ENCODE measurements around the gene YY1.

Gene YY1

DNA sequence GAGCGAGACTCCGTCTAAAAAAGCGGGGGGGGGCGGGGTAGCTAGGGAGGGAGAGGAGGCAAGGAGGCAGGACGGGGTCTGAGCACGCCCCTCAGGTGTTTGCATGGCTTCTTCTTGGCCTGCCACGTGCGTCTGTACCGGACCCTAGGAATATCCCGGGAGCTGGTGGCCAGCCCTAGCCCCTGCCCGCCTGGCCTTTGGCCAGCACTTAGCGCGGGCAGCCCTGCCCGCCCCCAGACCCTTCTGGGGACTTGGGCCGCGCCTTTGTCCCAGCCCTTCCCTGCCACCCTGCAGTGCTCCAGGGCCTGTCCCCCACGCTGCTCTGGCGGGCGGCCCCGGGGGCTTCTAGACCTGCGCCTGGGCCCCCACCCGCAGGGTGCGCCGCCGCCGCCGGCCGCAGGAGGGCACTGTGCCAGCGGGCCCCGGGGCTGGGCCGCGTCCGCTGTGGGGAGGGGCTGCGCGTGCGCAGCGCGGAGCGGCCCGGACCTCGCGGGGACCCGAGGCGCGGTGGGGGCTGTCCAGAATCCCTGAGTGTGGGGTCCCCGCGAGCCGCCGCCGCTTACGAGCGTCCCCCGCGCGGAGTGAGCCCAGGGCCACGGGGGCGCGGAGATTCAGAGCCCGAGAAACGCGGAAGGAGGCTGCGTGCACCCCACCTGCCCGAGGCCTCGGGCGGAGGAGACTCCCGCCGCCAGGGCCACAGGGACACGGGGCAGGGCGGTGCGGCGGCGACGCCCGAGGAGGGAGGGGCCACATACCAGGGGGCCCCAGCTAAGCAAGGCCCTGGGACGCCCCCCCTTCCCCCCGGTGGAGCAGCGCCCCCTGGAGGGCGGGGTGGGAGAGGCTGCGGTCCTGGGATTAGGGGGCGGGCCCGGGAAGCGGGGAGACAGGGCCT lies 46.3 kb downstream of the YY1 start:
- TF ChIP-seq ZNF565 (CRISPR knock-in tag; conservative IDR thresholded peaks at IDR 0.05; ENCODE audit: low read depth) (no peak), TCF4 (CRISPR knock-in tag; IDR thresholded peaks at IDR 0.05; ENCODE audit: borderline replicate concordance) (no peak), ISL1 (CRISPR knock-in tag; IDR thresholded peaks at IDR 0.05) (no peak), ZC3H10 (CRISPR knock-in tag; IDR thresholded peaks at IDR 0.05) (no peak), BACH2 (CRISPR knock-in tag; IDR thresholded peaks at IDR 0.05; ENCODE audit: borderline replicate concordance) (no peak), TOX (CRISPR knock-in tag; IDR thresholded peaks at IDR 0.05; ENCODE audit: borderline replicate concordance) (no peak), ESRRG (CRISPR knock-in tag; IDR thresholded peaks at IDR 0.05) (no peak), ZNF8 (CRISPR knock-in tag; IDR thresholded peaks at IDR 0.05) (0 out of 2 replicates have a peak, but pooled peaks have one; percentile 9), CSDC2 (CRISPR knock-in tag; IDR thresholded peaks at IDR 0.05) (no peak)
- TF ChIP-seq, protein P1, sequence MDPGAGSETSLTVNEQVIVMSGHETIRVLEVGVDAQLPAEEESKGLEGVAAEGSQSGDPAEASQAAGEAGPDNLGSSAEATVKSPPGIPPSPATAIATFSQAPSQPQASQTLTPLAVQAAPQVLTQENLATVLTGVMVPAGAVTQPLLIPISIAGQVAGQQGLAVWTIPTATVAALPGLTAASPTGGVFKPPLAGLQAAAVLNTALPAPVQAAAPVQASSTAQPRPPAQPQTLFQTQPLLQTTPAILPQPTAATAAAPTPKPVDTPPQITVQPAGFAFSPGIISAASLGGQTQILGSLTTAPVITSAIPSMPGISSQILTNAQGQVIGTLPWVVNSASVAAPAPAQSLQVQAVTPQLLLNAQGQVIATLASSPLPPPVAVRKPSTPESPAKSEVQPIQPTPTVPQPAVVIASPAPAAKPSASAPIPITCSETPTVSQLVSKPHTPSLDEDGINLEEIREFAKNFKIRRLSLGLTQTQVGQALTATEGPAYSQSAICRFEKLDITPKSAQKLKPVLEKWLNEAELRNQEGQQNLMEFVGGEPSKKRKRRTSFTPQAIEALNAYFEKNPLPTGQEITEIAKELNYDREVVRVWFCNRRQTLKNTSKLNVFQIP (CRISPR knock-in tag; IDR thresholded peaks at IDR 0.05; ENCODE audit: borderline replicate concordance, low read depth), result 0 out of 2 replicates have a peak, but pooled peaks have one; percentile 65
- TF ChIP-seq, protein P2, sequence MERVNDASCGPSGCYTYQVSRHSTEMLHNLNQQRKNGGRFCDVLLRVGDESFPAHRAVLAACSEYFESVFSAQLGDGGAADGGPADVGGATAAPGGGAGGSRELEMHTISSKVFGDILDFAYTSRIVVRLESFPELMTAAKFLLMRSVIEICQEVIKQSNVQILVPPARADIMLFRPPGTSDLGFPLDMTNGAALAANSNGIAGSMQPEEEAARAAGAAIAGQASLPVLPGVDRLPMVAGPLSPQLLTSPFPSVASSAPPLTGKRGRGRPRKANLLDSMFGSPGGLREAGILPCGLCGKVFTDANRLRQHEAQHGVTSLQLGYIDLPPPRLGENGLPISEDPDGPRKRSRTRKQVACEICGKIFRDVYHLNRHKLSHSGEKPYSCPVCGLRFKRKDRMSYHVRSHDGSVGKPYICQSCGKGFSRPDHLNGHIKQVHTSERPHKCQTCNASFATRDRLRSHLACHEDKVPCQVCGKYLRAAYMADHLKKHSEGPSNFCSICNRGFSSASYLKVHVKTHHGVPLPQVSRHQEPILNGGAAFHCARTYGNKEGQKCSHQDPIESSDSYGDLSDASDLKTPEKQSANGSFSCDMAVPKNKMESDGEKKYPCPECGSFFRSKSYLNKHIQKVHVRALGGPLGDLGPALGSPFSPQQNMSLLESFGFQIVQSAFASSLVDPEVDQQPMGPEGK (CRISPR knock-in tag; IDR thresholded peaks at IDR 0.05; ENCODE audit: borderline replicate concordance), result peak; percentile 91; the same call in 1 of the 2 replicates
- TF ChIP-seq, protein P3, sequence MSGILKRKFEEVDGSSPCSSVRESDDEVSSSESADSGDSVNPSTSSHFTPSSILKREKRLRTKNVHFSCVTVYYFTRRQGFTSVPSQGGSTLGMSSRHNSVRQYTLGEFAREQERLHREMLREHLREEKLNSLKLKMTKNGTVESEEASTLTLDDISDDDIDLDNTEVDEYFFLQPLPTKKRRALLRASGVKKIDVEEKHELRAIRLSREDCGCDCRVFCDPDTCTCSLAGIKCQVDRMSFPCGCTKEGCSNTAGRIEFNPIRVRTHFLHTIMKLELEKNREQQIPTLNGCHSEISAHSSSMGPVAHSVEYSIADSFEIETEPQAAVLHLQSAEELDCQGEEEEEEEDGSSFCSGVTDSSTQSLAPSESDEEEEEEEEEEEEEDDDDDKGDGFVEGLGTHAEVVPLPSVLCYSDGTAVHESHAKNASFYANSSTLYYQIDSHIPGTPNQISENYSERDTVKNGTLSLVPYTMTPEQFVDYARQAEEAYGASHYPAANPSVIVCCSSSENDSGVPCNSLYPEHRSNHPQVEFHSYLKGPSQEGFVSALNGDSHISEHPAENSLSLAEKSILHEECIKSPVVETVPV (CRISPR knock-in tag; IDR thresholded peaks at IDR 0.05), result no peak
- TF ChIP-seq, protein P4, sequence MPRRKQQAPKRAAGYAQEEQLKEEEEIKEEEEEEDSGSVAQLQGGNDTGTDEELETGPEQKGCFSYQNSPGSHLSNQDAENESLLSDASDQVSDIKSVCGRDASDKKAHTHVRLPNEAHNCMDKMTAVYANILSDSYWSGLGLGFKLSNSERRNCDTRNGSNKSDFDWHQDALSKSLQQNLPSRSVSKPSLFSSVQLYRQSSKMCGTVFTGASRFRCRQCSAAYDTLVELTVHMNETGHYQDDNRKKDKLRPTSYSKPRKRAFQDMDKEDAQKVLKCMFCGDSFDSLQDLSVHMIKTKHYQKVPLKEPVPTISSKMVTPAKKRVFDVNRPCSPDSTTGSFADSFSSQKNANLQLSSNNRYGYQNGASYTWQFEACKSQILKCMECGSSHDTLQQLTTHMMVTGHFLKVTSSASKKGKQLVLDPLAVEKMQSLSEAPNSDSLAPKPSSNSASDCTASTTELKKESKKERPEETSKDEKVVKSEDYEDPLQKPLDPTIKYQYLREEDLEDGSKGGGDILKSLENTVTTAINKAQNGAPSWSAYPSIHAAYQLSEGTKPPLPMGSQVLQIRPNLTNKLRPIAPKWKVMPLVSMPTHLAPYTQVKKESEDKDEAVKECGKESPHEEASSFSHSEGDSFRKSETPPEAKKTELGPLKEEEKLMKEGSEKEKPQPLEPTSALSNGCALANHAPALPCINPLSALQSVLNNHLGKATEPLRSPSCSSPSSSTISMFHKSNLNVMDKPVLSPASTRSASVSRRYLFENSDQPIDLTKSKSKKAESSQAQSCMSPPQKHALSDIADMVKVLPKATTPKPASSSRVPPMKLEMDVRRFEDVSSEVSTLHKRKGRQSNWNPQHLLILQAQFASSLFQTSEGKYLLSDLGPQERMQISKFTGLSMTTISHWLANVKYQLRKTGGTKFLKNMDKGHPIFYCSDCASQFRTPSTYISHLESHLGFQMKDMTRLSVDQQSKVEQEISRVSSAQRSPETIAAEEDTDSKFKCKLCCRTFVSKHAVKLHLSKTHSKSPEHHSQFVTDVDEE (CRISPR knock-in tag; IDR thresholded peaks at IDR 0.05), result no peak
- peak; percentile 79 for ATAC-seq

DNA sequence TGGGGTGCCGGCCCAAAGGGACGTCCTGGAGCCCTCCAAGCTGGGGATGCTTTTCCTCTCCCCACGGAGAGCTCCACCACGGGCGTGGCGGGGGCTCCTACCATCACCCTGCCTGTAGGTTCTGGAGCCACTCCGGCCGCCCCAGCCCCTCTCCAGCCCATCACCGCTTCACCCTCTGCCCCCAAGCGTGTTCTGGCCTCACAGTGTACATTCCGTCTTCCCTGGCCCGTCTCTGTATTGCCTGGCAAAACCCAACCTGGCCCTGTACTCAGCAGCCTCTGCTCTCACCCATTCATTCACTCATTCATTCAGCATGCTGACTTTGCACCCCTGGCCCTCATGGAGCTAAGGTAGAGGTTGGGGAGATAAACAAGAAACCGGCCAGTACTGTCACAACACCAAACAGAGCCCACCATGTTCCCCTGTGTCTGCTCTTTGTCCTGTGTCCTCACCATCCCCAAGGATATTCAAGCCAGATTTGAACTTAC lies 47.0 kb downstream of the YY1 start:
- no peak for TF ChIP-seq ZFP30 (CRISPR knock-in tag; IDR thresholded peaks at IDR 0.05)
- no peak for TF ChIP-seq BACH2 (CRISPR knock-in tag; IDR thresholded peaks at IDR 0.05; ENCODE audit: borderline replicate concordance)
- TF ChIP-seq OSR1 (CRISPR knock-in tag; IDR thresholded peaks at IDR 0.05), result no peak
- no peak for TF ChIP-seq ZC3H10 (CRISPR knock-in tag; IDR thresholded peaks at IDR 0.05)
- TF ChIP-seq ESRRG (CRISPR knock-in tag; IDR thresholded peaks at IDR 0.05), result no peak
- no peak for TF ChIP-seq GLIS3 (CRISPR knock-in tag; IDR thresholded peaks at IDR 0.05)
- TF ChIP-seq ARNTL (CRISPR knock-in tag; IDR thresholded peaks at IDR 0.05; ENCODE audit: borderline replicate concordance, low read depth), result no peak
- no peak for TF ChIP-seq ZNF8 (CRISPR knock-in tag; IDR thresholded peaks at IDR 0.05)
- TF ChIP-seq, protein P3 (CRISPR knock-in tag; IDR thresholded peaks at IDR 0.05), result no peak
- no peak; the same call in 2 of the 3 replicates for ATAC-seq

Data from SK-N-SH treated with all-trans-retinoic acid at 6 μM for 48 hours (cell line).